Epithelial cell of proximal tubule (primary cell): Measurements from ENCODE around the gene ACTR3C. TPM values are rescaled to one million over a fixed set of nuclear protein-coding genes. Genes with fewer than 3 reads are reported as not detected.

Experiments used
- DNase-seq: peaks from one replicate; pipeline ENCODE4 v3.0.0-alpha.2; 2011; ENCODE audit warnings: low read depth
- H3K4me3 ChIP-seq: 2 replicates; pipeline ENCODE4 v1.5.1; 2011; ENCODE audit warnings: low read depth, mild to moderate bottlenecking, low read length
- total RNA-seq: library from RNA; depleted of rRNA; stranded (reverse); fragments of >200 nt; gene quantifications from 2 replicates; pipeline ENCODE4 v1.2.3, GENCODE V29; 2015
- TF ChIP-seq, protein P1 (sequence below): conservative IDR thresholded peaks from 2 replicates; pipeline ENCODE4 v1.5.1; 2012; ENCODE audit warnings: low read depth, mild to moderate bottlenecking, low read length

Gene ACTR3C
- total RNA-seq, 1 donor from 2014 or later, result 22.1 TPM

DNA sequence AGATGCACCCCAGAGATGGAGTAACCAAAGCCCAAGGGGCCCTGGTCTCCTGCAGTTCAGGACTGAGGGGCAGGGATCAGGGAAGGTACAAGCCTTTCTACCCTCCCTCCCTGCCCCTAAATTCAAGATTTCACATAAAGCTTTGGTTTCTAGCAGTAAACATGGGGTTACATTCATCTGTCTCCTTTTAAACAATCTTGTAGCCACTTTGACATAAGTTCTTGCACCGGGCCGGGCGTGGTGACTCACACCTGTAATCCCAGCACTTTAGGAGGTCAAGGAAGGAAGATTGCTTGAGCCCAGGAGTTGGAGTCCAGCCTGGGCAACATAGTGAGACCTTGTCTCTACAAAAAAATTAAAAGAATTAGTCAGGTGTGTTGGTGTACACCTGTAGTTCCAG is 4.0 kb upstream of the ACTR3C start:
- DNase-seq, result no peak
- TF ChIP-seq, protein P1, sequence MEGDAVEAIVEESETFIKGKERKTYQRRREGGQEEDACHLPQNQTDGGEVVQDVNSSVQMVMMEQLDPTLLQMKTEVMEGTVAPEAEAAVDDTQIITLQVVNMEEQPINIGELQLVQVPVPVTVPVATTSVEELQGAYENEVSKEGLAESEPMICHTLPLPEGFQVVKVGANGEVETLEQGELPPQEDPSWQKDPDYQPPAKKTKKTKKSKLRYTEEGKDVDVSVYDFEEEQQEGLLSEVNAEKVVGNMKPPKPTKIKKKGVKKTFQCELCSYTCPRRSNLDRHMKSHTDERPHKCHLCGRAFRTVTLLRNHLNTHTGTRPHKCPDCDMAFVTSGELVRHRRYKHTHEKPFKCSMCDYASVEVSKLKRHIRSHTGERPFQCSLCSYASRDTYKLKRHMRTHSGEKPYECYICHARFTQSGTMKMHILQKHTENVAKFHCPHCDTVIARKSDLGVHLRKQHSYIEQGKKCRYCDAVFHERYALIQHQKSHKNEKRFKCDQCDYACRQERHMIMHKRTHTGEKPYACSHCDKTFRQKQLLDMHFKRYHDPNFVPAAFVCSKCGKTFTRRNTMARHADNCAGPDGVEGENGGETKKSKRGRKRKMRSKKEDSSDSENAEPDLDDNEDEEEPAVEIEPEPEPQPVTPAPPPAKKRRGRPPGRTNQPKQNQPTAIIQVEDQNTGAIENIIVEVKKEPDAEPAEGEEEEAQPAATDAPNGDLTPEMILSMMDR, result no peak
- H3K4me3 ChIP-seq, result no peak overlapping the region

- no peak for DNase-seq
- H3K4me3 ChIP-seq, result no peak overlapping the region
- TF ChIP-seq, protein P1, result no peak
Observed at GRCh38 chr7:150326657-150327268, 3.4 kb upstream of the ACTR3C start.

GRCh38 chr7:150325901-150326300 is 2.6 kb upstream of the ACTR3C start:
- TF ChIP-seq, protein P1, result no peak
- no peak for DNase-seq
- H3K4me3 ChIP-seq, result no peak overlapping the region

- no peak overlapping the region for H3K4me3 ChIP-seq
- no peak for DNase-seq
- TF ChIP-seq, protein P1, result no peak
Observed at GRCh38 chr7:150325110-150325611, 1.8 kb upstream of the ACTR3C start.

GRCh38 chr7:150324373-150324961 is 1.1 kb upstream of the ACTR3C start:
- TF ChIP-seq, protein P1, result no peak
- peak overlapping the region; percentile 89 for H3K4me3 ChIP-seq
- DNase-seq, result no peak

DNA sequence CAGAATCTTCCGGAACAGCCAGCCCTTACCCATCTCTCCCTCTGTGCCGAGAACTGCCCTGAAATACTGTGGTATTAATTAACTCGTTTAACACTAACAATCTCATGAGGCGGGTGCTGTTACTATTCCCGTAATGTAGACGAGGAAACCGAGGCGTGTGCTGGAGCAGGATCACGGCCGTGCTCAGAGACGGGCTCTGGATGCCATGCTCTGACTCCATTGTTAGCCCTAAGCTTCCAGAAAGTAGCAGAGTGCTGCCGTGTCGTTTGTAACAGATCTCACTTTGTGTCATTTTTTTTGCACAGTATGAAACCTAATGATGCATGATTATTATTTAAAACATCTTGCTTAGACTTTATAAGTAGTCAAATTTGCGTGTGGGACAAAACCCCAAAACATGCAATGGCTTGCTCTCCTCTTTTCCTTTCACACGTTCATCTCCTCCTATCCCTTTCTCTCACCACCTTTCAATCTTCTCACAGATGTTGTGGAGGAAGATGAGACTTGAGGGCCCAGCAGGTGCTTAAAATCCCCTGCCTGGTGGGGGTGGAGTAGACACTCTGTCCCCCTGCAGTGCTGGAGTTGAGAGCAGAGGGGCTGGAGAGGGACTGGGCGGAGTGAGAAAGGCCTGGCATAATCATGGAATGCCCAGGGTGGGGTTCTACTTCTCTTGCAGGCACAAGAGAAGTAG is 482 bp upstream of the ACTR3C start:
- H3K4me3 ChIP-seq, result peak overlapping the region; percentile 89
- no peak for DNase-seq
- TF ChIP-seq, protein P1, result no peak
